Measurements from ENCODE around the gene GNB1.
A peak's percentile ranks its signal among the peaks of the same experiment; 100 is the strongest.

Gene GNB1

GRCh38 chr1:1880617-1881312 is 10.1 kb downstream of the GNB1 start:
- Histone ChIP-seq H4K8ac (ENCODE audit: low read depth, low read length) (no peak overlapping the region), H2BK5ac (ENCODE audit: low read length) (no peak overlapping the region), H2AFZ (ENCODE audit: low read length) (no peak overlapping the region), H2BK15ac (ENCODE audit: low read length) (no peak overlapping the region), H3K18ac (ENCODE audit: low read length) (no peak overlapping the region), H4K91ac (ENCODE audit: low read depth, low read length, poor library complexity) (no peak overlapping the region), H3K4me1 (ENCODE audit: control insufficient read depth in 2 of 2, insufficient read depth in 1 of 2, low read depth in 1 of 2, low read length in 2 of 2) (peaks cover 0 to 4% of the 10 kb centered on the region in 2 donors), H2AK5ac (ENCODE audit: low read depth, low read length) (no peak overlapping the region), H3K23ac (ENCODE audit: low read depth, low read length, poor library complexity) (no peak overlapping the region), H2BK12ac (ENCODE audit: low read length) (no peak overlapping the region), H3K79me1 (ENCODE audit: low read depth, low read length) (no peaks in the 10 kb centered on the region), H3K27ac (replicated peaks; ENCODE audit: low read length) (no peak overlapping the region), H3K4me2 (ENCODE audit: insufficient read depth, low read length, poor library complexity, severe bottlenecking) (no peak overlapping the region), H3K14ac (ENCODE audit: low read length) (no peak overlapping the region), H3K4me3 (ENCODE audit: low read length in 2 of 2) (no peak overlapping the region), H3K36me3 (replicated peaks in 1 of 2; ENCODE audit: control insufficient read depth in 2 of 2, insufficient read depth in 2 of 2, low read length in 2 of 2) (peaks cover 13 to 83% of the 10 kb centered on the region in 2 donors), H3K27me3 (ENCODE audit: control insufficient read depth in 3 of 3, insufficient read depth in 3 of 3, low read depth in 1 of 3, low read length in 3 of 3) (no peaks in the 10 kb centered on the region), H3K9me3 (replicated peaks in 1 of 2; ENCODE audit: control insufficient read depth in 2 of 2, insufficient read depth in 1 of 2, low read depth in 1 of 2, low read length in 2 of 2) (peaks cover 0 to 34% of the 10 kb centered on the region in 2 donors), H2BK120ac (ENCODE audit: low read depth, low read length) (no peak overlapping the region), H3K4ac (ENCODE audit: low read length) (no peak overlapping the region), H3K9ac (ENCODE audit: low read depth, low read length, poor library complexity) (no peak overlapping the region)
- no CpG with 5 or more reads among the region's 13 CpGs for WGBS, 2 donors (ENCODE audit: extremely low coverage in 2 of 2, insufficient read length in 2 of 2, insufficient replicate concordance in 1 of 2)
- no peak for DNase-seq (ENCODE audit: low spot score)

GRCh38 chr1:1879942-1880341 is 10.9 kb downstream of the GNB1 start:
- H3K9ac ChIP-seq (ENCODE audit: low read depth, low read length, poor library complexity), result no peak overlapping the region
- no peak overlapping the region for H2AFZ ChIP-seq (ENCODE audit: low read length)
- H3K4me3 ChIP-seq (ENCODE audit: low read length in 2 of 2), result no peak overlapping the region
- H3K23ac ChIP-seq (ENCODE audit: low read depth, low read length, poor library complexity), result no peak overlapping the region
- H3K4me1 ChIP-seq (ENCODE audit: control insufficient read depth in 2 of 2, insufficient read depth in 1 of 2, low read depth in 1 of 2, low read length in 2 of 2), result peaks cover 0 to 4% of the 10 kb centered on the region in 2 donors
- no peak for DNase-seq (ENCODE audit: low spot score)
- H3K18ac ChIP-seq (ENCODE audit: low read length), result no peak overlapping the region
- no peak overlapping the region for H3K4me2 ChIP-seq (ENCODE audit: insufficient read depth, low read length, poor library complexity, severe bottlenecking)
- no peak overlapping the region for H4K8ac ChIP-seq (ENCODE audit: low read depth, low read length)
- H3K27ac ChIP-seq (replicated peaks; ENCODE audit: low read length), result no peak overlapping the region
- no peak overlapping the region for H2BK12ac ChIP-seq (ENCODE audit: low read length)
- no peak overlapping the region for H2BK120ac ChIP-seq (ENCODE audit: low read depth, low read length)
- H2BK5ac ChIP-seq (ENCODE audit: low read length), result no peak overlapping the region
- no peak overlapping the region for H4K91ac ChIP-seq (ENCODE audit: low read depth, low read length, poor library complexity)
- H2BK15ac ChIP-seq (ENCODE audit: low read length), result no peak overlapping the region
- H2AK5ac ChIP-seq (ENCODE audit: low read depth, low read length), result no peak overlapping the region
- no peak overlapping the region for H3K4ac ChIP-seq (ENCODE audit: low read length)
- no CpG with 5 or more reads among the region's 5 CpGs for WGBS, 2 donors (ENCODE audit: extremely low coverage in 2 of 2, insufficient read length in 2 of 2, insufficient replicate concordance in 1 of 2)
- no peaks in the 10 kb centered on the region for H3K27me3 ChIP-seq (ENCODE audit: control insufficient read depth in 3 of 3, insufficient read depth in 3 of 3, low read depth in 1 of 3, low read length in 3 of 3)
- peaks cover 19 to 86% of the 10 kb centered on the region in 2 donors for H3K36me3 ChIP-seq (replicated peaks in 1 of 2; ENCODE audit: control insufficient read depth in 2 of 2, insufficient read depth in 2 of 2, low read length in 2 of 2)
- no peaks in the 10 kb centered on the region for H3K79me1 ChIP-seq (ENCODE audit: low read depth, low read length)
- H3K14ac ChIP-seq (ENCODE audit: low read length), result no peak overlapping the region
- H3K9me3 ChIP-seq (replicated peaks in 1 of 2; ENCODE audit: control insufficient read depth in 2 of 2, insufficient read depth in 1 of 2, low read depth in 1 of 2, low read length in 2 of 2), result peaks cover 0 to 41% of the 10 kb centered on the region in 2 donors

- Histone ChIP-seq H3K18ac (ENCODE audit: low read length) (no peak overlapping the region), H4K8ac (ENCODE audit: low read depth, low read length) (no peak overlapping the region), H3K4me3 (ENCODE audit: low read length in 2 of 2) (no peak overlapping the region), H4K91ac (ENCODE audit: low read depth, low read length, poor library complexity) (no peak overlapping the region), H3K27me3 (ENCODE audit: control insufficient read depth in 3 of 3, insufficient read depth in 3 of 3, low read depth in 1 of 3, low read length in 3 of 3) (no peaks in the 10 kb centered on the region), H3K27ac (replicated peaks; ENCODE audit: low read length) (no peak overlapping the region), H2BK12ac (ENCODE audit: low read length) (no peak overlapping the region), H3K14ac (ENCODE audit: low read length) (no peak overlapping the region), H3K9ac (ENCODE audit: low read depth, low read length, poor library complexity) (no peak overlapping the region), H3K79me1 (ENCODE audit: low read depth, low read length) (peaks cover 2% of the 10 kb centered on the region), H2AK5ac (ENCODE audit: low read depth, low read length) (no peak overlapping the region), H2BK5ac (ENCODE audit: low read length) (no peak overlapping the region), H2AFZ (ENCODE audit: low read length) (no peak overlapping the region), H3K4ac (ENCODE audit: low read length) (no peak overlapping the region), H3K23ac (ENCODE audit: low read depth, low read length, poor library complexity) (no peak overlapping the region), H3K36me3 (replicated peaks in 1 of 2; ENCODE audit: control insufficient read depth in 2 of 2, insufficient read depth in 2 of 2, low read length in 2 of 2) (peaks cover 31 to 91% of the 10 kb centered on the region in 2 donors), H3K4me1 (ENCODE audit: control insufficient read depth in 2 of 2, insufficient read depth in 1 of 2, low read depth in 1 of 2, low read length in 2 of 2) (peaks cover 0 to 4% of the 10 kb centered on the region in 2 donors), H3K9me3 (replicated peaks in 1 of 2; ENCODE audit: control insufficient read depth in 2 of 2, insufficient read depth in 1 of 2, low read depth in 1 of 2, low read length in 2 of 2) (peaks cover 1 to 50% of the 10 kb centered on the region in 2 donors), H2BK120ac (ENCODE audit: low read depth, low read length) (no peak overlapping the region), H3K4me2 (ENCODE audit: insufficient read depth, low read length, poor library complexity, severe bottlenecking) (no peak overlapping the region), H2BK15ac (ENCODE audit: low read length) (no peak overlapping the region)
- no CpG with 5 or more reads among the region's 5 CpGs for WGBS, 2 donors (ENCODE audit: extremely low coverage in 2 of 2, insufficient read length in 2 of 2, insufficient replicate concordance in 1 of 2)
- no peak for DNase-seq (ENCODE audit: low spot score)
Observed at GRCh38 chr1:1877865-1878436, 12.9 kb downstream of the GNB1 start.

GRCh38 chr1:1876335-1876930 is 14.5 kb downstream of the GNB1 start:
- no peak overlapping the region for H3K27ac ChIP-seq (replicated peaks; ENCODE audit: low read length)
- WGBS, 2 donors (ENCODE audit: extremely low coverage in 2 of 2, insufficient read length in 2 of 2, insufficient replicate concordance in 1 of 2), result no CpG with 5 or more reads among the region's 11 CpGs
- H3K27me3 ChIP-seq (ENCODE audit: control insufficient read depth in 3 of 3, insufficient read depth in 3 of 3, low read depth in 1 of 3, low read length in 3 of 3), result no peaks in the 10 kb centered on the region
- no peak overlapping the region for H4K8ac ChIP-seq (ENCODE audit: low read depth, low read length)
- H2AFZ ChIP-seq (ENCODE audit: low read length), result no peak overlapping the region
- H2AK5ac ChIP-seq (ENCODE audit: low read depth, low read length), result no peak overlapping the region
- no peak overlapping the region for H4K91ac ChIP-seq (ENCODE audit: low read depth, low read length, poor library complexity)
- peaks cover 1 to 45% of the 10 kb centered on the region in 2 donors for H3K9me3 ChIP-seq (replicated peaks in 1 of 2; ENCODE audit: control insufficient read depth in 2 of 2, insufficient read depth in 1 of 2, low read depth in 1 of 2, low read length in 2 of 2)
- no peak overlapping the region for H3K4ac ChIP-seq (ENCODE audit: low read length)
- DNase-seq (ENCODE audit: low spot score), result no peak
- no peak overlapping the region for H2BK120ac ChIP-seq (ENCODE audit: low read depth, low read length)
- H3K14ac ChIP-seq (ENCODE audit: low read length), result no peak overlapping the region
- no peak overlapping the region for H2BK5ac ChIP-seq (ENCODE audit: low read length)
- H3K36me3 ChIP-seq (replicated peaks in 1 of 2; ENCODE audit: control insufficient read depth in 2 of 2, insufficient read depth in 2 of 2, low read length in 2 of 2), result peaks cover 33 to 93% of the 10 kb centered on the region in 2 donors
- H3K4me2 ChIP-seq (ENCODE audit: insufficient read depth, low read length, poor library complexity, severe bottlenecking), result no peak overlapping the region
- peaks cover 5% of the 10 kb centered on the region for H3K79me1 ChIP-seq (ENCODE audit: low read depth, low read length)
- peak overlapping the region; percentile 38 for H3K23ac ChIP-seq (ENCODE audit: low read depth, low read length, poor library complexity)
- H3K4me3 ChIP-seq (ENCODE audit: low read length in 2 of 2), result no peak overlapping the region
- H2BK15ac ChIP-seq (ENCODE audit: low read length), result no peak overlapping the region
- H3K4me1 ChIP-seq (ENCODE audit: control insufficient read depth in 2 of 2, insufficient read depth in 1 of 2, low read depth in 1 of 2, low read length in 2 of 2), result peaks cover 0 to 4% of the 10 kb centered on the region in 2 donors
- no peak overlapping the region for H2BK12ac ChIP-seq (ENCODE audit: low read length)
- H3K18ac ChIP-seq (ENCODE audit: low read length), result no peak overlapping the region
- H3K9ac ChIP-seq (ENCODE audit: low read depth, low read length, poor library complexity), result no peak overlapping the region
